Type B pancreatic cell (in vitro differentiated cells): Measurements from ENCODE around the gene C1R. TPM values are rescaled to one million over a fixed set of nuclear protein-coding genes. Genes with fewer than 3 reads are reported as not detected.
"Not testable (repeated sequence)": the region's sequence is repeated elsewhere in the genome, so short reads cannot be mapped to it uniquely, and the experiment has no call there.

Source experiments
- DNase-seq: peaks from one replicate; pipeline ENCODE4 v3.0.0; 2021; ENCODE audit warnings: mixed read lengths; ENCODE audit not compliant: unreplicated experiment; ENCODE audit errors: extremely low spot score
- H3K27ac Mint-ChIP-seq: 2 replicates; pipeline ENCODE4 v1.8.0; 2021; ENCODE audit warnings: mild to moderate bottlenecking, mixed read lengths
- H3K27me3 Mint-ChIP-seq: 2 replicates; pipeline ENCODE4 v1.8.0; 2021; ENCODE audit warnings: mixed read lengths
- H3K36me3 Mint-ChIP-seq: 2 replicates; pipeline ENCODE4 v1.8.0; 2021; ENCODE audit warnings: mixed read lengths
- H3K4me1 Mint-ChIP-seq: one replicate; pipeline ENCODE4 v1.8.0; 2021; ENCODE audit warnings: mixed read lengths; ENCODE audit not compliant: unreplicated experiment
- H3K4me3 Mint-ChIP-seq: 2 replicates; pipeline ENCODE4 v1.8.0; 2021; ENCODE audit warnings: mild to moderate bottlenecking, mixed read lengths
- H3K9me3 Mint-ChIP-seq: 2 replicates; pipeline ENCODE4 v1.8.0; 2021; ENCODE audit warnings: mixed read lengths
- CTCF ChIP-seq: fragments of 200-600 bp; sonication (generic); conservative IDR thresholded peaks from 2 replicates; pipeline ENCODE4 v1.5.0; 2021; ENCODE audit warnings: antibody characterized with exemption, mild to moderate bottlenecking
- total RNA-seq: library from RNA; stranded (reverse); gene quantifications from 2 replicates; pipeline ENCODE4 v1.2.1, GENCODE V29; 2021; ENCODE audit warnings: low replicate concordance

The C1R gene
- total RNA-seq, 1 donor from 2014 or later, result 6.5 TPM

DNA sequence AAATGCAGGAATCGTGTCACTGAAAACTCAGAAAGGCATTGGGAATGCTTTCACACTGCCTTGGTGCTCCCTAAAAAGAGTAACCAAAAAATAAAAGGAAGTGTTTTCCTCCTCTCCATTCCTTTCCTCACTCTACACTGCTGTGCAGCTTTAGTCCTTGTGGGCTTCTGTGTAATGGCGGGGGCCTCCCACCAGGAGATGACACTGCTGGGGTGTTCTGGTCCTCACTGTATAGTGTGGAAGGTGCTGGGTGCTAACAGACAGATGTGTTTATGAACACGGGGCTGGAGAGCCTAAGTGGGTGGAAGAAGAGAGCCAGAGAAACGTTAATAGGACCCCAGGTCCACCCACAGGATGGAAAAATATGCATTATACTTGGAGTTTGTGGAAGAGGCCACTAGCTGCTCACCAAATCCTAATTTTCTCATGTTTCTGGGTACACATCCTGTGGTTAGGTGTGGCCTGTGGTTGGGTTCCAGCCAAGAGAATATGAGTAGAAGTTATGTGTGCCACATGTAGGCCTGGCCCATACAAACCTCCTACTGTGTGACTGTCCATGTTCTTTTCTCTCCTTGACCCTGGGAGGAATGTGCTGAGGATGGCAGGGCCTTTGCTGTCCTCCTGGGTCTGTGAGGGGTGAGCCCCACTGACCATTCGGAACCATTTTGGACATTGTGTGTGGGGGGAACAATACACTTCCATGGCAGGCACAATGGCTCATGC lies 45.7 kb downstream of the C1R start:
- Mint-ChIP-seq H3K4me1 (no peaks in the 10 kb centered on the region), H3K27me3 (peaks cover 16% of the 10 kb centered on the region), H3K27ac (no peak overlapping the region), H3K36me3 (peaks cover 3% of the 10 kb centered on the region), H3K4me3 (no peak overlapping the region), H3K9me3 (no peaks in the 10 kb centered on the region)
- no peak for TF ChIP-seq CTCF
- DNase-seq, result no peak

DNA sequence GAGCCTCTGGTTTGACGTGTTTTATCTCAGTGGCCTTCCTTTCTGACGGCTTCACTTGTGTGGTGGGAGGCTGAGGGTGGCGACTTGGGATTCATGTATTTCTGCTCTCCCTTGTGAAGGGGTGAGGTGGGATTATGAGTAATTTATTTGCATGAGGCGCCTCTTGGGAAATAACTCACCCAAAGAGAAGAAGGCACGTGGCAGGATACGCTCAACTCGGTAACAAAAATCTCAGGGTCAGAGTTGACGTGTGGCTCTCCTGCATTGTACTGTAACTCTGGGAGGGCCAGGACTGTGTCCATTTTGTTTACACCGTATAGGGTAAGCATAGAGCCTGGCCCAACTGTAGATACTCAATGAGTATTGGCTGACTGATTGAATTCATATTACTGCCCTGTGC lies 46.3 kb downstream of the C1R start:
- TF ChIP-seq CTCF, result no peak
- peaks cover 3% of the 10 kb centered on the region for H3K36me3 Mint-ChIP-seq
- no peaks in the 10 kb centered on the region for H3K4me1 Mint-ChIP-seq
- H3K9me3 Mint-ChIP-seq, result no peaks in the 10 kb centered on the region
- H3K27me3 Mint-ChIP-seq, result peaks cover 11% of the 10 kb centered on the region
- no peak overlapping the region for H3K4me3 Mint-ChIP-seq
- DNase-seq, result no peak
- no peak overlapping the region for H3K27ac Mint-ChIP-seq

GRCh38 chr12:7042842-7043241 lies 49.4 kb downstream of the C1R start:
- DNase-seq, result no peak
- Mint-ChIP-seq H3K9me3 (no peaks in the 10 kb centered on the region), H3K36me3 (no peaks in the 10 kb centered on the region), H3K4me3 (no peak overlapping the region), H3K27me3 (no peaks in the 10 kb centered on the region), H3K27ac (no peak overlapping the region), H3K4me1 (no peaks in the 10 kb centered on the region)
- TF ChIP-seq CTCF, result peak; percentile 61

- TF ChIP-seq CTCF, result no peak
- Mint-ChIP-seq H3K9me3 (no peaks in the 10 kb centered on the region), H3K4me1 (no peaks in the 10 kb centered on the region), H3K27me3 (no peaks in the 10 kb centered on the region), H3K36me3 (no peaks in the 10 kb centered on the region), H3K4me3 (peak overlapping the region; percentile 22), H3K27ac (no peak overlapping the region)
- no peak for DNase-seq
Measured at GRCh38 chr12:7039403-7039802, 52.8 kb downstream of the C1R start.

GRCh38 chr12:7038591-7038990 lies 53.7 kb downstream of the C1R start:
- Mint-ChIP-seq H3K4me1 (no peaks in the 10 kb centered on the region), H3K9me3 (no peaks in the 10 kb centered on the region), H3K36me3 (no peaks in the 10 kb centered on the region), H3K4me3 (no peak overlapping the region), H3K27me3 (no peaks in the 10 kb centered on the region), H3K27ac (no peak overlapping the region)
- DNase-seq, result no peak
- TF ChIP-seq CTCF, result no peak

GRCh38 chr12:7037411-7037810 lies 54.8 kb downstream of the C1R start:
- not testable (repeated sequence) for H3K36me3 Mint-ChIP-seq, H3K27ac Mint-ChIP-seq, H3K4me3 Mint-ChIP-seq, H3K27me3 Mint-ChIP-seq, H3K4me1 Mint-ChIP-seq, DNase-seq, H3K9me3 Mint-ChIP-seq
